NCI-H2196 (cell line): ENCODE data around the gene CPA1.

Experiments
- DNase-seq: peaks from one replicate; lab custom pipeline; 2025; ENCODE audit not compliant: unreplicated experiment; lab: John Stamatoyannopoulos, UW

CPA1 gene

DNA sequence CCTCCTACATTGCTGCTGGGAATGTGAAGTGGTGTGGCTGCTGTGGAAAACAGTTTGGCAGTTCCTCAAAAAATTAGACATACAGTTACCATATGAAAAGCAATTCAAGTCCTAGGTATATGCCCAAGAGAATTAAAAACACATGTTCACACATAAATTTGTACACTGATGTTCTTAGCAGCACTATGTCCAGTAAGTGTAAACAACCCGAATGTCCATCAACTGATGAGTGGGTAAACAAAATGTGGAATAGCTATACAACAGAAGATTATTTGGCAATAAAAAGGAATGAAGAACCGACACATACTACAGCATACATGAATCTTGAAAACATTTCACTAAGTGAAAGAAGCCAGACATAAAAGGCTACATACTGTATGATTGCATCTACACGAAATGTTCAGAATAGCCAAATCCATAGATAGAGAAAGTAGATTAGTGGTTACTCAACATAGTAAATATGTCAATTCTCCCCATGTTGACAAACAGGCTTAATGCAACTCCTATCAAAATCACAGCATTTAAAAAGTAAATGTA lies 43.3 kb downstream of the CPA1 start:
- no peak for DNase-seq

GRCh38 chr7:130425796-130426195 lies 45.5 kb downstream of the CPA1 start:
- no peak for DNase-seq

GRCh38 chr7:130426564-130426963 lies 46.3 kb downstream of the CPA1 start:
- DNase-seq: no peak

GRCh38 chr7:130429019-130429418 lies 48.7 kb downstream of the CPA1 start:
- DNase-seq: no peak

GRCh38 chr7:130430115-130430514 lies 49.8 kb downstream of the CPA1 start:
- DNase-seq: no peak

DNA sequence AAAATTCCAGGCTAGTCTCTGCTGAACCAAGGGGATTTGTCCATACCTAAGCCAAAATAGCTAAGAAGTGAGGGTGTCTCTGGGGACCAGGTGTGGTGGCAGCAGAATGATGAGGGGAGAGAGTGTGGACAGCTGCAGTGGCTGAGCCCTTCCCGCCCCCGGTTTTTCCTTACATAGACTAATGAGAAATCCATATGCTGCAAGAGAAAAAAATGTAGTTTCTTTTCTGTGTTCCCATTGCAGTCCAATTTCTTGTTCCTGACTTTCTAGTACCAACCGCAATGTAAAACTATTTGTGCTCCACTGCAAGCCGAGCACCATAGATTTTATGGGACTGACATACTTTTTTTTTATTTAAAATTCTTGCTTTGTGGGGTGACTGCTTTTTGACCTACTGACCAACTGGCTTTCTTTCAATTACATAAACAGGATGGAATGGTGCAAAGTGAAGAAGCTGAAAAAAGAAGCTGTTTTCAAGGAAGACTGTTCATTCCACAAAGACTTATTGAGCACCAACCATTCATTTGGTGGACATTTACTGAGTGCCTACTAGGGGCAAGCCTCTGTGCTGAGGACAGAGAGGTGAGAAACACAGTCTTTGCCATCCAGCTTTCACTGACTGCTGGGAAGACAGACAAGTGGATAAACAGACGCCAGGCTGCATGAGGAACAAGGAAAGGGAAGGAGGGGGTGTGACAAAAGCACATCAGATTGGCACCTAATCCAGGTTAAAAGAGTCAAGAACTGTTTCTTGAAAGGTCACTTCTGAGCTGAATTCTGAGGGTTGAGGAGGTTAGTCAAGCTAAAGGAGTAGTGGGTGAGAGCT lies 50.8 kb downstream of the CPA1 start:
- DNase-seq: no peak

DNA sequence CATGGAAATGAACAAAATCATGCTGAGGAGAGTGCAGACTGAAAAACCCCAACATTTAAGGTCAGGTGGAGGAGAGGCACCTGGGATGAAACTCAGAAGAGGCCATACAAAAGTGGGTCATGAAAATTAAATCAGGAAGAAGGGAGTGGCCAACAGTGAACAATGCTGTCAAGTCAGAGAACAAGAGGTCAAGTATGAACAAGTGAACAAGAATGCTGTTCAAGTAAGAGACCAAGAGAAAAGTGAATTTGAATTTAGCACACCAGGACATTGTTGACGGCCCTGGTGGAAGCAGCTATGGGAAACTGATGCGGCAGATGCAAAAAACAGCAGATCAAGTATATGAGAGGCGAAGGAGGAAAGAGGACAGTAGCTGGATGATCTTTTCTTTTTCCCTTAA lies 52.6 kb downstream of the CPA1 start:
- DNase-seq: no peak

DNA sequence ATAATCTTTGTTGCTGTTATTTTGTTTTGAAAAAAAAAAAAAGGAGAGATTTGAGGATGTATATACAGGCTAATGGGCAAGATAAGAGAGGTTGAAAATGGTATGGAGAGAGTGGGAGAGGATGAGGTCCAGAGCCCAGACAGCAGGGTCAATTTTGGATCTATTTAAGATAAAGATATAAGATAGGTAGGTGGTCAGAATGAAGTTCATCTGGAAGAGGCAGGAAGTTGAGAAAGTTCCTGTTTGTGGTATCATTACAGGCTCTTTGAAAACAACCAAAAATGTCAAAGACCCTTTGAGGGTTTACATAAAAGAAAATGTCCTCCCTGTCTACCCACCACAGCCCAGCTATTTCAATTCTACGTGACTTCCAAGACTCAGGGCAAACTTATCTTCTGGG lies 53.0 kb downstream of the CPA1 start:
- no peak for DNase-seq

GRCh38 chr7:130435311-130435854 lies 55.1 kb downstream of the CPA1 start:
- DNase-seq: no peak

DNA sequence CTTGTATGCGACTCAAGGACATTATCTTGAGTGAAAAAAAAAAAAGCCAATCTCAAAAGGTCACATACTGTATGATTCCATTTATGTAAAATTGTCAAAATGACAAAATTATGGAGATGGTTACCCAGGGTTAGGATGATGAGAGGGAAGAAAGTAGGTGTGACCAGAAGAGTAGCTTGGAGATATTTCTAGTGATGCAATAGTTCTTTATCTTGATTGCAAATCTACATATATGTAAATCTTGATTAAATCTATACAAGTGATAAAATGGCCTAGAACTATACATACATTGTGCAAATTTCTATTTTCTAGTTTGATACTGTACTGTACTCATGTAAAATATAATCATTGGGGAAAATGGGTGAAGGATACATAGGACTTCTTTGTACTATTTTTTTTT lies 56.0 kb downstream of the CPA1 start:
- DNase-seq: no peak
